Uterus (tissue), 4 donors: ENCODE results near the gene TGFA. TPM values are rescaled to one million over a fixed set of nuclear protein-coding genes. Genes with fewer than 3 reads are reported as not detected.
A peak's percentile ranks its signal among the peaks of the same experiment; 100 is the strongest.

Source experiments
- DNase-seq, 2 donors: peaks; one replicate each; pipeline ENCODE4 v3.0.0-alpha.2; 2019 to 2020
- H3K27ac ChIP-seq, 2 donors: fragments of 200-600 bp; sonication (generic); 1 replicate in 1 of 2; 2 replicates in 1 of 2; pipeline ENCODE4 v1.5.1; 2016 to 2018
- H3K27me3 ChIP-seq, 2 donors: fragments of 200-600 bp; sonication (generic); one replicate each; pipeline ENCODE4 v1.5.1; 2018 to 2019; ENCODE audit warnings: control low read depth in 1 of 2
- H3K36me3 ChIP-seq, 2 donors: fragments of 200-600 bp; sonication (generic); one replicate each; pipeline ENCODE4 v1.5.1; 2019; ENCODE audit warnings: control low read depth in 1 of 2
- H3K4me1 ChIP-seq, 2 donors: fragments of 200-600 bp; sonication (generic); one replicate each; pipeline ENCODE4 v1.5.1; 2018 to 2019; ENCODE audit warnings: control low read depth in 1 of 2
- H3K4me3 ChIP-seq, 2 donors: fragments of 200-600 bp; sonication (generic); 1 replicate in 1 of 2; 2 replicates in 1 of 2; pipeline ENCODE4 v1.5.1; 2018 to 2019; ENCODE audit warnings: mild to moderate bottlenecking in 1 of 2
- H3K9me3 ChIP-seq, 2 donors: fragments of 200-600 bp; sonication (generic); one replicate each; pipeline ENCODE4 v1.5.1; 2019; ENCODE audit warnings: control low read depth in 1 of 2
- POLR2A ChIP-seq, 2 donors: fragments of 450-650 bp; IDR thresholded peaks; one replicate each; pipeline ENCODE4 v1.6.1; 2016; ENCODE audit warnings: antibody characterized with exemption in 2 of 2, mild to moderate bottlenecking in 1 of 2, moderate library complexity in 1 of 2
- intact Hi-C: fragments of 100-400 bp; cut with DNase I; formaldehyde crosslinking; loops from one replicate; pipeline ENCODE4 v1.15.1; 2023; ENCODE audit warnings: low total_unique reads
- total RNA-seq, 4 donors: library from RNA; depleted of rRNA in 3 of 4; stranded (reverse); fragments of >200 nt in 3 of 4; gene quantifications; one replicate each; pipeline versions ENCODE4 v1.1.0 to v1.2.4, GENCODE V29; 2014 to 2023
- TF ChIP-seq, protein P1 (sequence below), 4 experiments: fragments of 200-600 bp in 2 of 4; fragments of 450-650 bp in 2 of 4; sonication (generic) in 2 of 4; IDR thresholded peaks; one replicate each; pipeline ENCODE4 v1.5.1; 2016 to 2019; ENCODE audit warnings: antibody characterized with exemption in 4 of 4, mild to moderate bottlenecking in 2 of 4, moderate library complexity in 1 of 4
- donor health status: DM: yes; HTN: yes; CAD: no.

Gene TGFA
- total RNA-seq, 4 donors from 2014 or later = 1.5 to 3.7 (median 1.6) TPM; not detected in 1

DNA sequence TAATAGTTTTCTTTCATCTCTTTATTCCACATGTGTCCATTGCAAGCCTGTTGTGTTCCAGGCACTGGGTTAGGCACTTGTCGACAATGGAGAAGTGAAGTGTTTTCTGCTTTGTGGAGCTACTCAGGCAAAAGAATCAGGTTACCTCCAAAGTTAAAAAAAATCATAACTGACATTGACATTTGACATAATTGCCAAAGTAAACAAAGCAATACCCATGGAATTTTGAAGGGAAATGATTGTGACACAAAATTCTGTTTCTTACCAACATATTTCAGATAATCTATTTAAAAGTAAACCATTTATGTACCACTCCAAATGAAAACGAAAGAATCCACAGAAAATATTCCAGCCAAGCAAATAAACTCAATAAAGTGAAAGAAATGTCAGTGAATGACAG, 6.4 kb upstream of the TGFA start:
- DNase-seq = no peak
- no peak overlapping the region for H3K4me3 ChIP-seq
- H3K36me3 ChIP-seq = no peaks in the 10 kb centered on the region
- no peaks in the 10 kb centered on the region for H3K27me3 ChIP-seq
- H3K27ac ChIP-seq = no peak overlapping the region
- TF ChIP-seq, protein P1, sequence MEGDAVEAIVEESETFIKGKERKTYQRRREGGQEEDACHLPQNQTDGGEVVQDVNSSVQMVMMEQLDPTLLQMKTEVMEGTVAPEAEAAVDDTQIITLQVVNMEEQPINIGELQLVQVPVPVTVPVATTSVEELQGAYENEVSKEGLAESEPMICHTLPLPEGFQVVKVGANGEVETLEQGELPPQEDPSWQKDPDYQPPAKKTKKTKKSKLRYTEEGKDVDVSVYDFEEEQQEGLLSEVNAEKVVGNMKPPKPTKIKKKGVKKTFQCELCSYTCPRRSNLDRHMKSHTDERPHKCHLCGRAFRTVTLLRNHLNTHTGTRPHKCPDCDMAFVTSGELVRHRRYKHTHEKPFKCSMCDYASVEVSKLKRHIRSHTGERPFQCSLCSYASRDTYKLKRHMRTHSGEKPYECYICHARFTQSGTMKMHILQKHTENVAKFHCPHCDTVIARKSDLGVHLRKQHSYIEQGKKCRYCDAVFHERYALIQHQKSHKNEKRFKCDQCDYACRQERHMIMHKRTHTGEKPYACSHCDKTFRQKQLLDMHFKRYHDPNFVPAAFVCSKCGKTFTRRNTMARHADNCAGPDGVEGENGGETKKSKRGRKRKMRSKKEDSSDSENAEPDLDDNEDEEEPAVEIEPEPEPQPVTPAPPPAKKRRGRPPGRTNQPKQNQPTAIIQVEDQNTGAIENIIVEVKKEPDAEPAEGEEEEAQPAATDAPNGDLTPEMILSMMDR (IDR thresholded peaks at IDR 0.05) = no peak
- no peak for TF ChIP-seq POLR2A (IDR thresholded peaks at IDR 0.05)
- intact Hi-C loops = no loop called here
- no peaks in the 10 kb centered on the region for H3K4me1 ChIP-seq
- no peaks in the 10 kb centered on the region for H3K9me3 ChIP-seq

DNA sequence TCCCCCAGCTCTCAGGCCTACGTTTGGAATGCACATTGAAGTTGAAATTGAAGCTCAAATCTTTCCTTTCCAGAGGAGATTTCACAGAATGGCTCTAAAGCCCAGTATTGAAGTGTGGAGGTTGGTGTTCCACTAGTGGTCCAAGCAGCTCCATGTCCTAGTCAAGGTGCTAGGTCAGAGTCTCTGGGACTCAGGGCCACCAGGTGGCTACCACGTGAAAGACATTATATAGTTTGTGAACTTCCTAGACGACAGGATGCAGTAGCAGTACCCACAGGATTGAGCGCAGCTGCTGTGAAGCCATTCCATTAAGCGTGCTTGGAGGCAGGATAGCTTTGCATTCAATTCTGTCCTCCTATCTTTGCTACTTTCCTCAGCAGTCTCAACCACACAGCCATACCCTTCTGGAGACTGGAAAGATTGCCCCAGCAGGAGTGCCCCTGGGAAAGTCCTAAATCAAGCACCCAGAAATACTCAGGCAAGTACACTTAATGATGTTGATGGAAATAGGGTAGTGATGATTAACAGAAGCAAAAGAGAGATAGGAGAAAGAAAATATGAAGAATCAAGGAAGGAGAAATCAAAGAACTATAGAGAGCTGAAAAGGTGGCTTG, 4.7 kb upstream of the TGFA start:
- Histone ChIP-seq H3K4me1 (peaks cover 0 to 8% of the 10 kb centered on the region in 2 donors), H3K9me3 (no peaks in the 10 kb centered on the region), H3K27me3 (peaks cover 0 to 2% of the 10 kb centered on the region in 2 donors), H3K27ac (no peak overlapping the region), H3K36me3 (no peaks in the 10 kb centered on the region), H3K4me3 (no peak overlapping the region)
- intact Hi-C loops = no loop called here
- no peak for DNase-seq
- TF ChIP-seq, protein P1 (IDR thresholded peaks at IDR 0.05) = no peak
- TF ChIP-seq POLR2A (IDR thresholded peaks at IDR 0.05) = no peak

DNA sequence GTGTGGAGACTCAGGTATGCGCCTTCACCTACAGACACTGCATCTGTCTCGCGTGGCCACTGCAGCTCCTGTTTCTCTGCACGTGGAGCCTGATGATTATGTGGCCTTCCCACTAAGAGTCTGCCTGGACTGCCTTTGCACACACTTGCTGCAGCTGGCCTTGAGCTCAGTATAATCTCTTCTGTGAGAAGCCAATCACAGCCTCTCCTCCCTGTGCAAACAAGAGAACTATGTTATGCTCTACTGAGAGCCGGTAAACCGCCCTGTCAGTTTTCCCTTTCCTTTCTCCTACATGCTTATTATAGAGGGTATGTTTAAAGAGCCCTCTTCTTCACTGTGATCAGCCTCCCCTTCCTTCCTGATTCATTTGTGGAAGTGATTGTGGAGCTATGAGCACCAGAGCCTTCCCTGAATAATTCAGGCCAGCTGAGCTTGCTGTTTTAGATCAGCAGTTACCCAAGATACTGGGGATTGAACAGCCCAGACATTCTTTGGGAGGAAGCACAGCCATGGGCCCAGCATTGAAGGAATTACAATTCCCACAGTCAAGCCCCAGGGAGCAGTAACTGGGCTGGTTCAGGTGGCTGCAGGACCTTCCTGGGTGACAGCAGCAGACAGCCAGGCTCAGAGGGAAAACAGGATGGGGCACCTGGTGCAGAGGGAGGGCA, 3.7 kb upstream of the TGFA start:
- H3K27me3 ChIP-seq = peaks cover 0 to 12% of the 10 kb centered on the region in 2 donors

DNA sequence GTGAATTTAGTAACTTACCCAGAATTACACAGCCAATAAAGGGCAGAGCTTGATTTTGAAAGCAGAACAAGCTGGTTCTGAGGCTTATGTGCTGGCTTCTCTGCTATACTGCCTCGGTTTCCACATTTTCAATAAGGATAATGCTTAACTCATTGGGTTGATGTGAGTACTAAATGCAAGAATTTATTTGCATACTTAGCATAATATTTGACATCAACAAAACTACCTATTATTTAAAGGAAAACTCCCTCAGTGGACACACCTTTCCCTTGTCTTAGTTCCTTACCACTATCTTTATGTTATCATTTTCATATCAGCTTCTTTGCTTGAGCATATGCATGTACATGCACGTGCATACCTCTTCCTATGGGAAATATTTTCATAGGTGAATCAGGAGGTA, 3.0 kb upstream of the TGFA start:
- Histone ChIP-seq H3K36me3 (no peaks in the 10 kb centered on the region), H3K27me3 (peaks cover 0 to 13% of the 10 kb centered on the region in 2 donors), H3K4me1 (peaks cover 0 to 13% of the 10 kb centered on the region in 2 donors), H3K9me3 (no peaks in the 10 kb centered on the region), H3K27ac (no peak overlapping the region), H3K4me3 (no peak overlapping the region)
- DNase-seq = no peak
- no peak for TF ChIP-seq POLR2A (IDR thresholded peaks at IDR 0.05)
- TF ChIP-seq, protein P1 (IDR thresholded peaks at IDR 0.05) = no peak
- intact Hi-C loops = no loop called here

More for the DNA sequence above, 3.7 kb upstream of the TGFA start:
- peaks cover 0 to 13% of the 10 kb centered on the region in 2 donors for H3K4me1 ChIP-seq
- no peaks in the 10 kb centered on the region for H3K36me3 ChIP-seq
- TF ChIP-seq POLR2A (IDR thresholded peaks at IDR 0.05) = no peak
- TF ChIP-seq, protein P1 (IDR thresholded peaks at IDR 0.05) = no peak
- no peak overlapping the region for H3K27ac ChIP-seq
- no peaks in the 10 kb centered on the region for H3K9me3 ChIP-seq
- no peak for DNase-seq
- intact Hi-C loops = no loop called here
- no peak overlapping the region for H3K4me3 ChIP-seq

DNA sequence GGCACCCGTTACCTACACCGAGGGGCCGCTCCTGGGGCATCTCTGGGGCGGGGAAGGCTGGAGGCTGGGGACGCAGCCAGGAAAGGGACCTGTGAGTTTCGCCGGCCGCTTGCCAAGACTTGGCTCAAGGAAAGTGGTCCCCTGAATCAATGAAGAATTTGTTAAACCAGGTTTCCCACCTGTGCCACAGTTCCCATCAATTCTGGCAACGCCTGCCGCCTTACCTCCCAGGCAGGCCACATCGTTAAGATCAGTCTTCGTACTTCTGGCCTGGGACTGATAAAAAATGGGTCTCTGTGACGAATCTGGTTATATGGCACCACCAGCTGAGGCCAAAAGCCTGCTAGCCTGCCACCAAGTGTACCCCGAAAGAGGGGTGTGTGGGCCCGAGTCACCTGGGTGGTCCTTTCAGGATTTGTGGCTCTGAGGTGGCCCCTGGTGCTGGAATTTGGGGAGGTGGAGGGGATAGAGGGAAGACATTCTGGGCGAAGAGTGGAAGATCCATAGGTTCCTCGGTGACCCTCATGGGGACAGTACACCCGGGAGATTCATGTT, 789 bp upstream of the TGFA start:
- peak overlapping the region; percentile 37 to 39 for H3K4me3 ChIP-seq

More for the DNA sequence above, 789 bp upstream of the TGFA start:
- Histone ChIP-seq H3K4me1 (peaks cover 0 to 13% of the 10 kb centered on the region in 2 donors), H3K36me3 (no peaks in the 10 kb centered on the region), H3K27ac (no peak overlapping the region), H3K9me3 (no peaks in the 10 kb centered on the region), H3K27me3 (peaks cover 0 to 13% of the 10 kb centered on the region in 2 donors)
- TF ChIP-seq POLR2A (IDR thresholded peaks at IDR 0.05) = no peak
- TF ChIP-seq, protein P1 (IDR thresholded peaks at IDR 0.05) = peak in 1 of 4 experiments; percentile 2
- intact Hi-C loops = no loop called here
- DNase-seq = no peak
